Dedifferentiated amniotic fluid mesenchymal stem cell (primary cell): ENCODE data around the gene CALML6.

Experiments
- DNase-seq: peaks from one replicate; pipeline ENCODE4 v3.0.0-alpha.2; 2016; ENCODE audit errors: extremely low spot score

Gene CALML6

GRCh38 chr1:1965546-1965945, 50.5 kb downstream of the CALML6 start:
- no peak for DNase-seq

- no peak for DNase-seq
These were observed 51.1 kb downstream of the CALML6 start for GRCh38 chr1:1966071-1966740.
